ENCODE results near the gene CUBN.

- TF ChIP-seq REST (tag by site-specific recombination; IDR thresholded peaks at IDR 0.05) (no peak), TCF7L2 (IDR thresholded peaks at IDR 0.05; ENCODE audit: borderline replicate concordance, low read depth, low read length) (no peak), CTCF (tag by site-specific recombination; IDR thresholded peaks at IDR 0.05) (no peak), ZNF311 (tag by site-specific recombination; IDR thresholded peaks at IDR 0.05; ENCODE audit: borderline replicate concordance) (no peak), KLF16 (tag by site-specific recombination; IDR thresholded peaks at IDR 0.05) (no peak), SETDB1 (IDR thresholded peaks at IDR 0.05; ENCODE audit: insufficient read length, low read length) (no peak), ZNF175 (tag by site-specific recombination; IDR thresholded peaks at IDR 0.05) (no peak), REPIN1 (tag by site-specific recombination; IDR thresholded peaks at IDR 0.05; ENCODE audit: low read depth) (no peak), ZNF777 (tag by site-specific recombination; IDR thresholded peaks at IDR 0.05; ENCODE audit: borderline replicate concordance) (no peak), ZNF184 (tag by site-specific recombination; IDR thresholded peaks at IDR 0.05) (no peak), ZNF76 (tag by site-specific recombination; IDR thresholded peaks at IDR 0.05; ENCODE audit: borderline replicate concordance, low read depth) (no peak), ZNF768 (tag by site-specific recombination; IDR thresholded peaks at IDR 0.05) (no peak), ZNF558 (tag by site-specific recombination; IDR thresholded peaks at IDR 0.05) (no peak), ZNF416 (tag by site-specific recombination; IDR thresholded peaks at IDR 0.05) (no peak)
Measured at GRCh38 chr10:16941870-16942269, 187.7 kb downstream of the CUBN start.
